GM19193 (cell line): ENCODE measurements around the gene GPR15LG.

Source experiments
- POLR2A ChIP-seq: IDR thresholded peaks from 4 replicates; pipeline ENCODE4 v1.6.1; 2011; ENCODE audit not compliant: insufficient read depth, insufficient read length; ENCODE audit errors: extremely low read depth

The GPR15LG gene

GRCh38 chr10:84159076-84159685 is 14.4 kb upstream of the GPR15LG start:
- TF ChIP-seq POLR2A: no peak

DNA sequence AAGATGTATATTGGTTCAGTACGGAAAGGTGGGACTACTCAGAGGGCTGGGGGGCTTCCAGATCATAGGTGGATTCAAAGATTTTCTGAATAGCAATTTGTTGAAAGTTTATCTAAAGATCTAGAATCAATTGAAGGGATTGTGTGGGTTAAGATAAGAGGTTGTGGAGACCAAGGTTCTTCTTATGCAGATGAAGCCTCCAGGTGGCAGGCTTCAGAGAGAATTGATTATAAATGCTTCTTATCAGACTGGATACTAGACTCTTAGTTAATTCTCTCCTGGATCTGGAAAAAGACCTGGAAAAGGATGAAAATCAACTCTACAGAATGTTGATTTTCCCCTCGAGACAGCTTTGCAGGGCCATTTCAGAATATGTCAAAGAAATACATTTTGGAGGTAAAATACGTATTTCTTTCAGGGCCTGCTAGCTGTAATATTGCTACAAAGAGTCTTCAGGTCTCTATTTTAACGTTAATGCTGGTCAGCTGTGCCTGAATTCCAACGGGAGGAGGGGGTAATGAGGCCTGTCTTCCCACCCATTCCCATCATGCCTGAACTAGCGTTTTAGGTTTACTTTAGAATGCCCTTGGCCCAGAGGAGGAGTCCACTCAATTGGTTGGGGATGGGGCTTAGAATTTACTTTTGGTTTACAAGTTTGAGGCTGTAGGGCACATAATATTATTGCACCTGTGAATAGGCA is 12.8 kb upstream of the GPR15LG start:
- TF ChIP-seq POLR2A: no peak

GRCh38 chr10:84163996-84164395 is 9.6 kb upstream of the GPR15LG start:
- TF ChIP-seq POLR2A: no peak

GRCh38 chr10:84164442-84164841 is 9.2 kb upstream of the GPR15LG start:
- no peak for TF ChIP-seq POLR2A

GRCh38 chr10:84166620-84167288 is 6.8 kb upstream of the GPR15LG start:
- TF ChIP-seq POLR2A: no peak

- peak; percentile 27 for TF ChIP-seq POLR2A
These were observed 1.7 kb upstream of the GPR15LG start for GRCh38 chr10:84171700-84172466.

GRCh38 chr10:84172467-84173356 is 889 bp upstream of the GPR15LG start:
- no peak for TF ChIP-seq POLR2A

DNA sequence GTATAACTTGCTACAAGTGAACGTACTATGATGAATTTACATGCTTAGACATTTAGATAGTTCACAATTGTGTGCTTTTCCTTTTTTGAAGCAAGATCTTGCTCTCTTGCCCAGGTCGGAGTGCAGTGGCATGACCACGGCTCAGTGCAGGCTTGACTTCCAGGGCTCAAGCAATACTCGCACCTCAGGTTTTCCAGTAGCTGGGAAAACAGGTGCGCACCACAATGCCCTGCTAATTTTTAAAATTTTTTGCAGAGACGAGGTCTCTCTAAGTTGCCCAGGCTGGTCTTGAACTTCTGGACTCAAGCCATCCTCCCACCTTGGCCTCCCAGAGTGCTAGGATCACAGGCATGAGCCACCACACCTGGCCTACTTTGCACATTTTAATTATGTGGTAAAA is 1.8 kb downstream of the GPR15LG start:
- no peak for TF ChIP-seq POLR2A

- no peak for TF ChIP-seq POLR2A
These were observed 2.8 kb downstream of the GPR15LG start for GRCh38 chr10:84176351-84176750.

DNA sequence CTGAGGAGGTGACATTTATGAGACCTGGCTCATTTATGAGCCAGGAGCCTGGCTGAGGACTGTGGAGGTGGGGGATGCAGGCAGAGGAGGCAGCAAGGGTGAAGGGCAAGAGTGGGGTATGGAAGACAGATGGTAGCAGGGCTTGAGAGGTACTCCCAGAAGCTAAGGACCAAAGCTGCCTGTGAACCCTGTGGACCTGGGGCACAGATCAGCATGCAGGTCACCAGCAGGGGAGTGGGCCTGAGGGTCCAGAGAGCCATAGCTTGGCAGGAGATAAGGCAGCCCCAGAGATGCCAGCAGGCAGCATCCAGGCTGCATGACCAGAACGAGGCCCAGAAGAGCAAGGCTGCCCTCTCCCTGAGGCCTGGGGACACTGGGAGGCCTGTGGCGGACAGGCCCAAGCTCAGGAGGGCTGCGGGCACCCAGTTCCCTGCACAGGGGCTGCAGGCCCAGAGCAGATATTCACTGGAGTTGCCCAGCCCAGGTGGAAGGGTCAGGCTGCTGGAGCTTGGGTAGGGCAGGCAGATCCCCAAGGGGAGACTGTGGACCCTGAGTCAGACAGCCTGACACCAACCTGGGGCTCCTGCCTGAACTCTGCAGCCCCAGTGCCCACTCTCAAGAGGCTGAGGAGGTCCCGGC is 3.4 kb downstream of the GPR15LG start:
- no peak for TF ChIP-seq POLR2A

GRCh38 chr10:84177541-84178141 is 4.0 kb downstream of the GPR15LG start:
- no peak for TF ChIP-seq POLR2A

GRCh38 chr10:84178160-84178609 is 4.6 kb downstream of the GPR15LG start:
- TF ChIP-seq POLR2A: no peak

- no peak for TF ChIP-seq POLR2A
These were observed 5.6 kb downstream of the GPR15LG start for GRCh38 chr10:84179059-84179710.
